Measurements from ENCODE around the gene MYO7A. TPM values are rescaled to one million over a fixed set of nuclear protein-coding genes. Genes with fewer than 3 reads are reported as not detected.

The MYO7A gene
- 23.2 TPM for total RNA-seq
- long read RNA-seq, partial matches to known transcripts, result 25 of 30 reads
- long read RNA-seq, other reads (novel, unspliced or antisense), result 5 of 30 reads

- no peak for DNase-seq (ENCODE audit: low spot score)
These were observed at the start of gene MYO7A for GRCh38 chr11:77127920-77128691. TSS of gene MYO7A (plus strand) at chr11:77128246. CDS start at chr11:77130635, 2,389 bp downstream.

GRCh38 chr11:77079666-77080065 lies 48.4 kb upstream of the MYO7A start:
- DNase-seq (ENCODE audit: low spot score), result no peak

GRCh38 chr11:77080643-77081210 lies 47.3 kb upstream of the MYO7A start:
- DNase-seq (ENCODE audit: low spot score), result peak; percentile 68

DNA sequence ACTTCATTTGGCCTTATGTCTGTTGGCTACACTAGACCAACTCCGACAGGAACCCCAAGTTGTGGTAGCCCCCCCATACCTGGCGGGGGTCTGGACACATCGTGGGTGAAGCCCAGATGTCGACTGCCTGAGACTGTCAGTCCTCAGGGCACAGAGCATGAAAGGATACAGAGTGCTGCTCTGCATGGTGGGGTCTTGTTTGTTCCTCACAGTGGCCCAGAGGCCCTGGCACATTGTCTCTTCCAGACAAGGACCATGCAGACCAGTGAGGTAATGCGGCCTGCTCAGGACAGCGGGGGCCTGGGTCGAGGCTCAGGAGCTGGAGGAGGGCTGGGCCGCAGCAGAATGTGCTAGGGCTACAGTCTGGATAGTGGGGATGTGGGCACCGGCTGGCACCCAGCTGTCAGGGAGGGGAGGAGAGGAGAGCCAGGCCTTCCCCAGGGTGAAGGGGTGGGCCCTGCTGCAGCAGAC lies 46.6 kb upstream of the MYO7A start:
- peak; percentile 67 for DNase-seq (ENCODE audit: low spot score)

DNA sequence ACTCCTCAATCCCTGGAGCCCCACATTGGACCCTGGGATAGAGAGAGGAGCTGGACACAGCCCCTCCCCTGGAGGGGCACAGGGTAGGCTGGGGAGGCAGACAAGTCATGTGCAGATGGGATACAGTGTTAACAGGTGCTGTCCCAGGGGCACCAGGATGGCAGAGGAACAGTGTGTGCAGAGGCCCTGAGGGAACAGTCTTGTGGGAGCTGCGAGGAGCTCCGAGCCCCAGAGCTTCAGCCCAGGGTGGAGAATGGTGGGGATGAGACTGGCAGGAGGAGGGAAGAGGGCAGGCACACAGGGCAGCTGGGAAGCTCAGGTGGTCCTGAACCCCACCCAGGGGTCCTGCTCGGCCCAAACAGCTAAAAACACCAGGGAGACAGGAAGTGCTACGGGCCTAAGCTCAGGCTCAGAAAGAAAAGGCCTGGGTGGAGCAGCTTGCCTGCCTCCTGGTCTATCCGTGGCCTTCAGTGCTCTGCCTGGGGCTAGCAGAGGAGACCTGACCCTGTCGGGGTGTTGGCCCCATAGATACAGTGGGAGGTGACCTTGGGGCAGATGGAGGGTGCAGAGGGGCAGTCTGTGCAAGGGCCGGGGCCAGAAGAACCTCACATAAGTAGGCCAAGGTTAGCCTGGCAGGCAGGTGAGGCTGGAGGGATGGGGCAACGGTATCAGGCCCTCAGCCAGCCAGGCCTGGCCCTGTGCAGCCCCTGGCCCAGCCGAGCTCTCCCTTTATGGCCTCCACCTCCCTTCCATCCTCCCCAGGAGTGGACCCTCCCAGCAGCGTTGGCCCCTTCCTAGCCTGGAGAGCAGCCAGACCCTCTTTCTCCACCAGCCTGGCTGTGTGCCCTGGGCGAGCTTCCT lies 45.8 kb upstream of the MYO7A start:
- peak; percentile 71 for DNase-seq (ENCODE audit: low spot score)

DNA sequence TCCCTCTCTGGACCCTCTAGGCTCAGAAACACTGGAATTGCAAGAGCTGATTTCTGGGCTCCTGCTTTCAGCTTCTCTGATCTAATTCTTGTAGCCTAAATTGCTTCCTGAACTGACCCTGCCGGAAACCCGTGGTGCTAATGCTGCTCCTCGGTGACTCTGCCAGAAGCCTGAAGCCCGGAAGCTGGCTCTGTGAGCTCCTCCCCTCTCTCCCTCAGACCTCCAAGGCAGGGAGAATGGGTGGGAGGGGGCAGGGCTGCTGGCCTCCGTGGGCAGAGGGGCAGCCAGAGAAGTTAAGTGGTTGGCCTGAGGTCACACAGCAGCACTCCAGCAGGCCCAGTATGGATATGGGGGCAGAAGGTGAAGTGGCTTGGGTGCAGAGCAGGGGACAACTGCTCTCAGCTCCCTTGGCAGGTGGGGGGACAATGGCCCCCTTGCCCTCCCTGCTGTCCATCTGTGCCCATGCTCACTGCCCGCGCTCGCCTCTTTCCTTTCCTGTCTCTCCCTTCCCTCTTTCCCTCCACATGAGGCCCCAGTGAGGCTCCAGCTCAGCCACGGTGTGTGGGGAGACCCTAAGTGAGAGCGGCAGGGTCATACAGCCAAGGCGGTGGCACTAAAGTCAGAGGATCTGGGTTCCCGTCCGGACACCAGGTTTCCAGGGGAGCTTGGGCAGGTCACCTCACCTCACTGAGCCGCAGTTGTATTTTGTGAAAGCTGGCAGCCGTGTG lies 45.0 kb upstream of the MYO7A start:
- DNase-seq (ENCODE audit: low spot score), result peak; percentile 91

GRCh38 chr11:77083566-77084245 lies 44.3 kb upstream of the MYO7A start:
- peak; percentile 69 for DNase-seq (ENCODE audit: low spot score)

GRCh38 chr11:77084581-77085191 lies 43.4 kb upstream of the MYO7A start:
- DNase-seq (ENCODE audit: low spot score), result peak; percentile 89

DNA sequence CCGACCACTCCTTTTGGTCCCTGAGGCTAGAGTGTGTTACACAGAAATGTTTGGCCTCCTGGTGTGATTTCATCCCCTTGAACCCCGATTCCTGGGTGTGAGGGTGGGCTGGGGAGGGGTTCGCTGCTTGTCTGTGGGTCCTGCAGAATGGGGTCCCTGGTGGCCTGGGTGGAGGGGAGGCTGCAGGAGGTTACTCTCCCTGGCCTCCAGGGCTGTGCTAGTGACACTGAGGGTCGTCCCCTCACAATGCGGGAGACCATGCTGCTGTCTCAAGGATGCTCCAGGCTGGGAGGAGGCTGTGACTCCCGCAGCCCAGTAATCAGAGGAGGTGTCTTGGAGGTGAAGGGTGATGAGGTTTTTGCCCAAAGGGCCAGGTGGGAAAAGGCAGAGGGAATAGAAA lies 42.4 kb upstream of the MYO7A start:
- peak; percentile 77 for DNase-seq (ENCODE audit: low spot score)

GRCh38 chr11:77086521-77087472 lies 41.2 kb upstream of the MYO7A start:
- no peak for DNase-seq (ENCODE audit: low spot score)

GRCh38 chr11:77087723-77088225 lies 40.3 kb upstream of the MYO7A start:
- no peak for DNase-seq (ENCODE audit: low spot score)

GRCh38 chr11:77088236-77089003 lies 39.6 kb upstream of the MYO7A start:
- DNase-seq (ENCODE audit: low spot score), result no peak

DNA sequence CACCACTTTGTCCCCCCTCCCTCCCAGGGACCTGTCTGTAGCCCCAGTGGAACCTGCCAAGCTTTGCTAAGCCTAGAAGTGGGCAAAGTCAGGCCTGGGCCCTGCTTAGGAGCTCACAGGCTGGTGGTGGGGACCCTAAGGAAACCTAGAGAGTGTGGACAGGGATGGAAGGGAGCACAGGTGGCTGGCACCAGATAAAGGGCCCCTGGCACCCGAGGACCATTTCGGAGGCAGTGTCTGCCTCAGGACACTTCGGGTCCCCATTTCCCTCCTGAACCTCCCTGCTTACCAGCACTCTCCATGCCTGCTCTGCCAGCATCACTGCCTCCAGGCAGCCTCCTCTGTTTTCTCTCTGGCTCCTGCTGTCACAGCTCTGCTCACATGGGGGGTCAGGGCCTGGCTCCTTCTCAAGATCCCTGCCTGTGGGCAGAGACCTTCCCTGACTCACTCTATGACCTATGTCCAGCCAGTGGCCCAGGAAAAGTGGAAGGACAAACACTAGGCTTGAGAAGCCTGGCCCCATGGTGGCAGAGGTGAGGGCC lies 39.0 kb upstream of the MYO7A start:
- no peak for DNase-seq (ENCODE audit: low spot score)

DNA sequence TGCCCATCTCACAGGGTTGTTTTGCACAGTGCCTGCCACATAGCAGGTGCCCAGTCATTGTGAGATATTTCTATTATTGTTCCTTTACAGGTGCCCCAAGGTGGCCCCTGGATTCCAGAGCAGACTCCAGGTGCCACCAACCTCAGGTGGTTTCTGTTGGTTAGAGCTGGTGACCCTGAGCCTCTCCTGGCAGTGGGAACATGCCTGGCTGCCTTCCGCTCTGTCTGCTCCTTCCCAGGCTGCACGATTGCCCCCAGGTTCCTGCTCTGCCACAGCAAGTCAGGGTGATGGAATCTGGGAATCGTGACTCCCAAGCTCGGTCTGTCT lies 38.0 kb upstream of the MYO7A start:
- DNase-seq (ENCODE audit: low spot score), result no peak

- no peak for DNase-seq (ENCODE audit: low spot score)
These were observed 37.5 kb upstream of the MYO7A start for GRCh38 chr11:77090373-77091111.

DNA sequence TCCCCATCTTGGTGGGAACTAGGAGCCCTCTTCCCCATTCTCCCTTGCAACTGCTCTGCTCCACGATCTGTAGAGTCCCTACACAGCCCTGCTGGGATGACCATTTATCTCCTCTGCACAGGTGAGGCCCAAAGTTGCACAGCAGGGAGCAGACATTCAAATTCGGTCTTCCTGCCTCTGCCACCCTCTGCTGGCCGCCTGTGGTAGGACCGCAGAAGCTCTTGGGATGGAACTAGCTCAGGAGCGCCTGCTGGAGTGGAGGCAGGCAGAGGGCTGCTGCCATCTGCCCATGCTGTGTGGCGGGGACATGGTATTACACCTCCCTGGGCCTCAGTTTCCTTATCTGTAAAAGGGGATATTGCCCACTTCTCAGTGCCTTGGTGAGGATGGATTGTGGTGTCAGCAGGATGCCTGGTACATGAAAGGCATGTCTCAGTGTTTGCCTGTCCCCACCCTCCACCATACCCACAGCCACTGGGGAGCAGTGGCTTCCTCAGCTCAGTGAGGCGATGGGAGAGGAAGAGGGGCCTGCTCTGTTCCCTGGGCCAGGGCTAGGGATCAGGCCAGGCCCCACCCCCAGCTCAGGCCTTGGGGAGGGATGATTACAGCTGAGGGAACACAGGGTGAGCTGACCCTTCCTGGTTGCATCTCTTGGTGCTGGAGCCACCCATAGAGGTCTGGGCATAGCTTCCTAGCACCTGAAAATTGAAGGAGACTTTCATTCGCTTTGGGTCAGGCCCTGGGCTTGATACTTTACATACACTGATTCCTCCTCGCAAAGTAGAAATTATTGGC lies 36.7 kb upstream of the MYO7A start:
- DNase-seq (ENCODE audit: low spot score), result no peak

All from mesenteric fat pad (tissue), 1 donor.